HG03342 (cell line): ENCODE results near the gene FTCDNL1.

Experiments used
- ATAC-seq: cut with Tn5 transposase; IDR thresholded peaks from one replicate; pipeline ENCODE4 v1.9.1; 2021; ENCODE audit warnings: mild to moderate bottlenecking, moderate library complexity; ENCODE audit not compliant: unreplicated experiment

The FTCDNL1 gene

GRCh38 chr2:199842631-199843395, 8.2 kb downstream of the FTCDNL1 start:
- ATAC-seq: no peak

- no peak for ATAC-seq
Observed at GRCh38 chr2:199841409-199841808, 9.6 kb downstream of the FTCDNL1 start.

- no peak for ATAC-seq
Observed at GRCh38 chr2:199838399-199838798, 12.6 kb downstream of the FTCDNL1 start.

GRCh38 chr2:199836943-199837342, 14.0 kb downstream of the FTCDNL1 start:
- ATAC-seq: no peak

- no peak for ATAC-seq
Observed at GRCh38 chr2:199833525-199833924, 17.5 kb downstream of the FTCDNL1 start.

GRCh38 chr2:199830531-199830930, 20.5 kb downstream of the FTCDNL1 start:
- no peak for ATAC-seq

- no peak for ATAC-seq
Observed at GRCh38 chr2:199829628-199830027, 21.4 kb downstream of the FTCDNL1 start.

- no peak for ATAC-seq
Observed at GRCh38 chr2:199819746-199820145, 31.2 kb downstream of the FTCDNL1 start.

GRCh38 chr2:199818754-199819153, 32.2 kb downstream of the FTCDNL1 start:
- no peak for ATAC-seq

- no peak for ATAC-seq
Observed at GRCh38 chr2:199818026-199818425, 33.0 kb downstream of the FTCDNL1 start.

- no peak for ATAC-seq
Observed at GRCh38 chr2:199814817-199815211, 36.2 kb downstream of the FTCDNL1 start.

GRCh38 chr2:199814101-199814816, 36.7 kb downstream of the FTCDNL1 start:
- ATAC-seq: no peak

GRCh38 chr2:199812493-199812892, 38.5 kb downstream of the FTCDNL1 start:
- ATAC-seq: no peak

- ATAC-seq: no peak
Observed at GRCh38 chr2:199811346-199811745, 39.6 kb downstream of the FTCDNL1 start.

- ATAC-seq: no peak
Observed at GRCh38 chr2:199810422-199811171, 40.4 kb downstream of the FTCDNL1 start.

- ATAC-seq: no peak
Observed at GRCh38 chr2:199807966-199808365, 43.0 kb downstream of the FTCDNL1 start.

GRCh38 chr2:199806179-199806578, 44.8 kb downstream of the FTCDNL1 start:
- ATAC-seq: no peak

GRCh38 chr2:199804831-199805230, 46.2 kb downstream of the FTCDNL1 start:
- no peak for ATAC-seq

- no peak for ATAC-seq
Observed at GRCh38 chr2:199798831-199799580, 52.0 kb downstream of the FTCDNL1 start.

GRCh38 chr2:199797431-199798403, 53.3 kb downstream of the FTCDNL1 start:
- no peak for ATAC-seq
